VCaP (cell line): ENCODE measurements around the gene TTLL7.
A peak's percentile ranks its signal among the peaks of the same experiment; 100 is the strongest.
"Not testable (repeated sequence)": the region's sequence is repeated elsewhere in the genome, so short reads cannot be mapped to it uniquely, and the experiment has no call there.

Experiments
- H3K27ac ChIP-seq: fragments of 450-650 bp; 2 replicates; pipeline ENCODE4 v1.5.1; 2017
- CTCF ChIP-seq: fragments of 450-650 bp; conservative IDR thresholded peaks from 2 replicates; pipeline ENCODE4 v1.5.1; 2017; ENCODE audit warnings: mild to moderate bottlenecking, moderate library complexity

The TTLL7 gene

GRCh38 chr1:83995649-83996048 lies 3.3 kb downstream of the TTLL7 start:
- no peak for TF ChIP-seq CTCF
- H3K27ac ChIP-seq: no peak overlapping the region

- no peak overlapping the region for H3K27ac ChIP-seq
- no peak for TF ChIP-seq CTCF
Observed at GRCh38 chr1:83994111-83994510, 4.8 kb downstream of the TTLL7 start.

- peak; percentile 49 for TF ChIP-seq CTCF
- no peak overlapping the region for H3K27ac ChIP-seq
Observed at GRCh38 chr1:83990734-83991133, 8.2 kb downstream of the TTLL7 start.

- TF ChIP-seq CTCF: no peak
- no peak overlapping the region for H3K27ac ChIP-seq
Observed at GRCh38 chr1:83985048-83985447, 13.9 kb downstream of the TTLL7 start.

GRCh38 chr1:83983918-83984317 lies 15.0 kb downstream of the TTLL7 start:
- not testable (repeated sequence) for H3K27ac ChIP-seq

- H3K27ac ChIP-seq: no peak overlapping the region
- TF ChIP-seq CTCF: no peak
Observed at GRCh38 chr1:83978056-83978455, 20.9 kb downstream of the TTLL7 start.

- TF ChIP-seq CTCF: no peak
- no peak overlapping the region for H3K27ac ChIP-seq
Observed at GRCh38 chr1:83976920-83977319, 22.0 kb downstream of the TTLL7 start.

- TF ChIP-seq CTCF: no peak
- H3K27ac ChIP-seq: no peak overlapping the region
Observed at GRCh38 chr1:83970802-83971201, 28.1 kb downstream of the TTLL7 start.
